GM13977 (cell line): ENCODE results near the gene HAUS5.

Experiments used
- DNase-seq: peaks from one replicate; pipeline ENCODE4 v3.0.0; 2012; ENCODE audit warnings: low spot score
- CTCF ChIP-seq: IDR thresholded peaks from 2 replicates; pipeline ENCODE4 v1.5.1; 2012; ENCODE audit warnings: mild to moderate bottlenecking, control low read depth; ENCODE audit not compliant: insufficient read depth; ENCODE audit errors: extremely low read depth, missing control alignments
- in situ Hi-C: fragments of 300-500 bp; cut with MboI; formaldehyde crosslinking; loops from one replicate; pipeline ENCODE4 v1.12.0; 2022; ENCODE audit warnings: low sequenced_read_pairs, low pct_unique_long_range_greater_than_20kb, mixed read lengths, inconsistent platforms; ENCODE audit not compliant: unreplicated experiment

HAUS5 gene

GRCh38 chr19:35612559-35613321 lies at the start of gene HAUS5:
HAUS5 (plus strand) TSS chr19:35612735; CDS start chr19:35612795, 60 bp downstream.
- in situ Hi-C loops = no loop called here
- peak; percentile 94 for DNase-seq
- TF ChIP-seq CTCF = no peak

GRCh38 chr19:35562776-35563175 lies 49.8 kb upstream of the HAUS5 start:
- DNase-seq = no peak
- no peak for TF ChIP-seq CTCF
- in situ Hi-C loops = no loop called here

GRCh38 chr19:35563207-35563829 lies 49.2 kb upstream of the HAUS5 start, which contains the start of gene ATP4A:
ATP4A (minus strand) TSS chr19:35563658; CDS start chr19:35563629, 29 bp downstream.
- no peak for DNase-seq
- no peak for TF ChIP-seq CTCF
- in situ Hi-C loops = no loop called here

GRCh38 chr19:35565016-35565856 lies 47.3 kb upstream of the HAUS5 start:
- no peak for DNase-seq
- in situ Hi-C loops = no loop called here
- no peak for TF ChIP-seq CTCF

- no peak for TF ChIP-seq CTCF
- no peak for DNase-seq
- in situ Hi-C loops = no loop called here
Observed at GRCh38 chr19:35566738-35567137, 45.8 kb upstream of the HAUS5 start.

- TF ChIP-seq CTCF = no peak
- DNase-seq = no peak
- in situ Hi-C loops = no loop called here
Observed at GRCh38 chr19:35569281-35569781, 43.2 kb upstream of the HAUS5 start.
